GM13977 (cell line): ENCODE measurements around the gene PRKCE.

Experiments used
- DNase-seq: peaks from one replicate; pipeline ENCODE4 v3.0.0; 2012; ENCODE audit warnings: low spot score
- in situ Hi-C: fragments of 300-500 bp; cut with MboI; formaldehyde crosslinking; loops from one replicate; pipeline ENCODE4 v1.12.0; 2022; ENCODE audit warnings: low sequenced_read_pairs, low pct_unique_long_range_greater_than_20kb, mixed read lengths, inconsistent platforms; ENCODE audit not compliant: unreplicated experiment
- TF ChIP-seq, protein P1 (sequence below): IDR thresholded peaks from 2 replicates; pipeline ENCODE4 v1.5.1; 2012; ENCODE audit warnings: mild to moderate bottlenecking, control low read depth; ENCODE audit not compliant: insufficient read depth; ENCODE audit errors: extremely low read depth, missing control alignments

The PRKCE gene

GRCh38 chr2:46068636-46069035 lies 417.2 kb downstream of the PRKCE start:
- TF ChIP-seq, protein P1, sequence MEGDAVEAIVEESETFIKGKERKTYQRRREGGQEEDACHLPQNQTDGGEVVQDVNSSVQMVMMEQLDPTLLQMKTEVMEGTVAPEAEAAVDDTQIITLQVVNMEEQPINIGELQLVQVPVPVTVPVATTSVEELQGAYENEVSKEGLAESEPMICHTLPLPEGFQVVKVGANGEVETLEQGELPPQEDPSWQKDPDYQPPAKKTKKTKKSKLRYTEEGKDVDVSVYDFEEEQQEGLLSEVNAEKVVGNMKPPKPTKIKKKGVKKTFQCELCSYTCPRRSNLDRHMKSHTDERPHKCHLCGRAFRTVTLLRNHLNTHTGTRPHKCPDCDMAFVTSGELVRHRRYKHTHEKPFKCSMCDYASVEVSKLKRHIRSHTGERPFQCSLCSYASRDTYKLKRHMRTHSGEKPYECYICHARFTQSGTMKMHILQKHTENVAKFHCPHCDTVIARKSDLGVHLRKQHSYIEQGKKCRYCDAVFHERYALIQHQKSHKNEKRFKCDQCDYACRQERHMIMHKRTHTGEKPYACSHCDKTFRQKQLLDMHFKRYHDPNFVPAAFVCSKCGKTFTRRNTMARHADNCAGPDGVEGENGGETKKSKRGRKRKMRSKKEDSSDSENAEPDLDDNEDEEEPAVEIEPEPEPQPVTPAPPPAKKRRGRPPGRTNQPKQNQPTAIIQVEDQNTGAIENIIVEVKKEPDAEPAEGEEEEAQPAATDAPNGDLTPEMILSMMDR = no peak
- in situ Hi-C loops = no loop called here
- DNase-seq = no peak

- DNase-seq = no peak
- TF ChIP-seq, protein P1 = no peak
- in situ Hi-C loops = no loop called here
These were observed 419.6 kb downstream of the PRKCE start for GRCh38 chr2:46071074-46071473.

DNA sequence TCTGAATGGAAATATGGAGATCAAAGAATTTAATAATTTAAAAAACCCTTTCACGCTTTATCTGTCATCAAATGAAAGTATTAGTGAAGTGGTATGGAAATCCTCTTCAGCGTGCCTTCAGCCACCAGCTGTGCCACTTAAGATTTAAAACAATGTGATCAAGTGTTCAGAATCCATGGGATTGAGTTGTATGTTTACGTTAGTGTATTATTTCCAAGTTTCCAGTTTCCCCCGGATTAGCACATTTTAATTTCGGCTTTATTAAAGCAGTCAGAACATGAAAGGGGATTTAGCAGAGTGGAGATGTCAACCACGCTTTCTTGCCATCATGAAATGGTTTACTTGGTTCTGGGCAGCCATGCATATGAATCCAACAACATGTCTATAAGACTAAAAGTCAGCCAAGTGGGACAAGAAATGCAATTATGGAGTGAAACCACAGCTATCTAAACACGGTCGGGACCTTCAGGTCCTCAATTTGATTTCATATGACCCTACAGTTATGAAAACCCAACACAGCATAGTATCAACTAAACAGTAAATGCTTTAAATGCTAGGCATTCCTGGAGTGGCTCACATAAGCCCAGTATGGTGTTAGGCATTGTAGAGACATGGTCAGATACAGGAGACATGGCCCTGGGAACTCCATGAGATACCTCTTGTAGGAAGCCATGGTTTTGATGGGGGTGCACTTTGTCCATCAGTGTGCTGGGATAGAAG lies 420.8 kb downstream of the PRKCE start:
- TF ChIP-seq, protein P1 = no peak
- DNase-seq = no peak
- in situ Hi-C loops = no loop called here

- in situ Hi-C loops = no loop called here
- TF ChIP-seq, protein P1 = no peak
- no peak for DNase-seq
These were observed 422.1 kb downstream of the PRKCE start for GRCh38 chr2:46073540-46074046.

DNA sequence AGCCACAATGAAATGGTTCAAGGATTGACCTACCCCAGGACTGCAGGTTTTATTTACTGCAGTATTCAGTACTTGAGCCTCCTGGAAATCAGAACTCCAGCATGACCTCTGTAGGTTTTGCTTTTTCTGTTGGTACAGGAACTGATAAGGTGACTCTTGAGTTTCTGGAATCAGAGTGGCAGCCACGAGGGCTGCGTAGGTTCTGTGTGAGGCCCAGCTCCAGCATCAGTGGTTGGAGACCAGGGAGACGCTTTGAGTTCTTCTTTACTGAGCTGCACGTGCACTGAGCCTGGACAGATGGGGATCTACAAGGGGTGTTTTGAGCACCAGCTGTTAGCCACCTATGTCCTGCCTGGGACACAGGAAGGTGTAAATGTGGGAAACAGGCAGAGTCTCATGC lies 423.0 kb downstream of the PRKCE start:
- DNase-seq = no peak
- TF ChIP-seq, protein P1 = no peak
- in situ Hi-C loops = no loop called here

DNA sequence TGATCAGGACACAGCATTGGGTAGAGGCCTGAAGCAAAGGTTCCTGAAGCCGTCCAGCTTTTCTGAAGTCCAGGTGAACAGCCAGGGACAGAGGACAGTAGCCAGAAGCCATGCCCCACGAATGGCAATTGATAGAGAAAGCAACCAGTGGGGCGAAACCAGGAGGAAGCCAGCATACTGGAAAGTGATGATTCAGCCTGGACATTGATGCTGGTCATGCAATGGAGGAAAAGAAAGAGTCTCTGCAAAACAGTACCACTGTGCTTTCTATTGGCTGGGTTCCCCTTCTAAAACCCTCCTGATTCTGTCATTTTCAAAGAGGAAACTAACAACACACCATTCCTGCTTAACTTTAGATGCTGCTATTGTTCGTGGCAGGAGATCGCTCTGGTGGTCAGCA lies 424.4 kb downstream of the PRKCE start:
- in situ Hi-C loops = no loop called here
- DNase-seq = no peak
- TF ChIP-seq, protein P1 = no peak
